Spleen (tissue), 7 donors: ENCODE results near the gene TTC39A.

Experiments used
- POLR2A ChIP-seq, 3 donors: fragments of 450-650 bp; IDR thresholded peaks; one replicate each; pipeline ENCODE4 v1.5.1; 2017; ENCODE audit warnings: antibody characterized with exemption in 3 of 3, mild to moderate bottlenecking in 1 of 3
- POLR2AphosphoS5 ChIP-seq, 3 donors: sonication (generic); formaldehyde crosslinking; IDR thresholded peaks; one replicate each; pipeline ENCODE4 v1.5.1; 2017; ENCODE audit warnings: antibody characterized with exemption in 3 of 3
- TF ChIP-seq, protein P1 (sequence below), 11 experiments: fragments of 200-600 bp in 7 of 11; fragments of 450-650 bp in 4 of 11; sonication (generic) in 4 of 11; IDR thresholded peaks in 8 of 11; conservative IDR thresholded peaks in 3 of 11; 1 replicate in 7 of 11; 2 replicates in 4 of 11; pipeline versions ENCODE4 v1.4.0 to v1.8.0; 2016 to 2021; ENCODE audit warnings: antibody characterized with exemption in 11 of 11, inconsistent platforms in 4 of 11, mild to moderate bottlenecking in 1 of 11
- donor health status: DM: no; HTN: no; CAD: no; lungs with moderate emphysema.
- donor health status: DM: no; HTN: no; CAD: no.
- donor health status: DM: no; HTN: no; CAD: no.

- TF ChIP-seq, protein P1, sequence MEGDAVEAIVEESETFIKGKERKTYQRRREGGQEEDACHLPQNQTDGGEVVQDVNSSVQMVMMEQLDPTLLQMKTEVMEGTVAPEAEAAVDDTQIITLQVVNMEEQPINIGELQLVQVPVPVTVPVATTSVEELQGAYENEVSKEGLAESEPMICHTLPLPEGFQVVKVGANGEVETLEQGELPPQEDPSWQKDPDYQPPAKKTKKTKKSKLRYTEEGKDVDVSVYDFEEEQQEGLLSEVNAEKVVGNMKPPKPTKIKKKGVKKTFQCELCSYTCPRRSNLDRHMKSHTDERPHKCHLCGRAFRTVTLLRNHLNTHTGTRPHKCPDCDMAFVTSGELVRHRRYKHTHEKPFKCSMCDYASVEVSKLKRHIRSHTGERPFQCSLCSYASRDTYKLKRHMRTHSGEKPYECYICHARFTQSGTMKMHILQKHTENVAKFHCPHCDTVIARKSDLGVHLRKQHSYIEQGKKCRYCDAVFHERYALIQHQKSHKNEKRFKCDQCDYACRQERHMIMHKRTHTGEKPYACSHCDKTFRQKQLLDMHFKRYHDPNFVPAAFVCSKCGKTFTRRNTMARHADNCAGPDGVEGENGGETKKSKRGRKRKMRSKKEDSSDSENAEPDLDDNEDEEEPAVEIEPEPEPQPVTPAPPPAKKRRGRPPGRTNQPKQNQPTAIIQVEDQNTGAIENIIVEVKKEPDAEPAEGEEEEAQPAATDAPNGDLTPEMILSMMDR (IDR thresholded peaks at IDR 0.05 in 8 of 11, conservative IDR thresholded peaks at IDR 0.05 in 3 of 11), result no peak
- TF ChIP-seq POLR2A (IDR thresholded peaks at IDR 0.05) (no peak), POLR2AphosphoS5 (IDR thresholded peaks at IDR 0.05) (no peak)
Observed at GRCh38 chr1:51369171-51369570, 38.8 kb upstream of the TTC39A start.
